ENCODE measurements around the gene BRD4. TPM values are rescaled to one million over a fixed set of nuclear protein-coding genes. Genes with fewer than 3 reads are reported as not detected.

BRD4 gene
- total and polyA plus RNA-seq, 2 donors (not counting 3 experiments of a cell fraction or from before 2014, with no cell fraction given) = 14.9 to 125 TPM

GRCh38 chr19:15379083-15379998 lies 47.0 kb upstream of the BRD4 start, which contains the start of gene AKAP8:
AKAP8 (minus strand) TSS chr19:15379787; CDS start chr19:15379731, 56 bp downstream.
- peaks cover 46% of the 10 kb centered on the region for H3K79me2 ChIP-seq (ENCODE audit: control insufficient read depth, insufficient read depth, low read length)
- peak; percentile 99 for DNase-seq (ENCODE audit: low read depth, low spot score)
- CTCF ChIA-PET = interaction anchor here (0.8 to 3.5 kb wide), 11 partner anchors 20 to 278 kb away, joined by 3 to 32 read pairs (median 5); partner anchors contain the start of gene AKAP8L
- H4K20me1 ChIP-seq (replicated peaks; ENCODE audit: control insufficient read depth, extremely low read depth, insufficient read depth, low read length) = no peaks in the 10 kb centered on the region
- H3K9me1 ChIP-seq (replicated peaks; ENCODE audit: control insufficient read depth, extremely low read depth, insufficient read depth, low read length) = no peaks in the 10 kb centered on the region
- peak within 1 kb of the TSS; percentile 82 to 90 (median 85) for H3K4me3 ChIP-seq (replicated peaks in 1 of 3; ENCODE audit: insufficient read depth in 1 of 3, low read depth in 1 of 3, low read length in 3 of 3)
- peak within 1 kb of the TSS; percentile 39 for H2AFZ ChIP-seq (ENCODE audit: low read depth, low read length)
- FAIRE-seq = peak; percentile 99
- H3K4me1 ChIP-seq (ENCODE audit: control insufficient read depth, extremely low read depth, insufficient read depth, low read length) = peaks cover 20% of the 10 kb centered on the region
- H3K27ac ChIP-seq (ENCODE audit: insufficient read depth, low read depth, low read length) = peak within 1 kb of the TSS; percentile 85
- H3K27me3 ChIP-seq (ENCODE audit: control insufficient read depth in 2 of 2, insufficient read depth in 2 of 2, low read length in 2 of 2) = no peaks in the 10 kb centered on the region
- H3K36me3 ChIP-seq (ENCODE audit: control insufficient read depth in 2 of 2, extremely low read depth in 1 of 2, insufficient read depth in 2 of 2, low read length in 2 of 2) = no peaks in the 10 kb centered on the region
- no peaks in the 10 kb centered on the region for H3K9me3 ChIP-seq (replicated peaks; ENCODE audit: control insufficient read depth, insufficient read depth, low read length)
- TF ChIP-seq GATA2 (IDR thresholded peaks at IDR 0.05; ENCODE audit: insufficient read depth, insufficient read length, low read depth, low read length) = no peak
- peak; percentile 87 for TF ChIP-seq POLR2AphosphoS5 (IDR thresholded peaks at IDR 0.05; ENCODE audit: insufficient read depth, low read depth, low read length)
- TF ChIP-seq CTCF (IDR thresholded peaks at IDR 0.05; ENCODE audit: extremely low read depth in 1 of 2, insufficient read depth in 1 of 2, low read depth in 1 of 2, low read length in 2 of 2) = no peak
- peak; percentile 85 for TF ChIP-seq POLR2A (IDR thresholded peaks at IDR 0.05; ENCODE audit: low read depth, low read length)
- TF ChIP-seq EZH2 (IDR thresholded peaks at IDR 0.05; ENCODE audit: borderline replicate concordance, low read depth, low read length, severe bottlenecking) = no peak
- H3K9ac ChIP-seq (replicated peaks; ENCODE audit: extremely low read depth, insufficient read depth, low read length) = peak within 1 kb of the TSS; percentile 94
- POLR2A ChIA-PET = interaction anchor here (0.6 to 3.1 kb wide), 5 partner anchors 19 to 706 kb away, joined by 3 to 12 read pairs (median 3); partner anchors contain the start of gene AKAP8L
- BruUV-seq (replicated peaks) = no TSS peak
- intact Hi-C loops (cut with micrococcal nuclease) (loop anchor here (1.0 to 5.0 kb wide), 4 partner anchors 40 to 272 kb away; partner anchors contain the start of gene SYDE1), dilution Hi-C loops (cut with MboI; ENCODE audit: extremely low pct_ligation_motif_present, low sequenced_read_pairs) (no loop called here)
- peak within 1 kb of the TSS; percentile 86 for H3K4me2 ChIP-seq (ENCODE audit: insufficient read depth, low read length)
